Stomach (tissue), 9 donors: ENCODE measurements around the gene CABLES1. TPM values are rescaled to one million over a fixed set of nuclear protein-coding genes. Genes with fewer than 3 reads are reported as not detected.
A peak's percentile ranks its signal among the peaks of the same experiment; 100 is the strongest.

Experiments used
- DNase-seq, 2 donors: peaks; one replicate each; pipeline versions ENCODE4 v3.0.0 to v3.0.0-alpha.2; 2013 to 2019
- H3K27ac ChIP-seq, 5 donors: fragments of 200-600 bp in 4 of 5; sonication (generic) in 4 of 5; one replicate each; pipeline ENCODE4 v1.5.1; 2013 to 2019; ENCODE audit warnings: mild to moderate bottlenecking in 1 of 5, moderate library complexity in 1 of 5
- H3K27me3 ChIP-seq, 3 donors: fragments of 200-600 bp; sonication (generic); one replicate each; pipeline ENCODE4 v1.5.1; 2017 to 2019; ENCODE audit warnings: mixed run types in 1 of 3
- H3K36me3 ChIP-seq, 4 donors: fragments of 200-600 bp; sonication (generic); 1 replicate in 3 of 4; 2 replicates in 1 of 4; pipeline ENCODE4 v1.5.1; 2016 to 2019
- H3K4me1 ChIP-seq, 4 donors: fragments of 200-600 bp; sonication (generic); one replicate each; pipeline ENCODE4 v1.5.1; 2016 to 2019
- H3K4me3 ChIP-seq, 4 donors: fragments of 200-600 bp; sonication (generic) in 3 of 4; one replicate each; pipeline ENCODE4 v1.5.1; 2016 to 2019; ENCODE audit warnings: mild to moderate bottlenecking in 1 of 4
- H3K9me3 ChIP-seq, 4 donors: fragments of 200-600 bp; sonication (generic); one replicate each; pipeline ENCODE4 v1.5.1; 2016 to 2019
- EP300 ChIP-seq: sonication (generic); formaldehyde crosslinking; IDR thresholded peaks from one replicate; pipeline ENCODE4 v1.6.1; 2017; ENCODE audit warnings: antibody characterized with exemption
- POLR2A ChIP-seq, 4 donors: fragments of 450-650 bp; IDR thresholded peaks; one replicate each; pipeline ENCODE4 v1.6.1; 2016; ENCODE audit warnings: antibody characterized with exemption in 4 of 4, control low read depth in 2 of 4, mild to moderate bottlenecking in 1 of 4, moderate library complexity in 1 of 4
- POLR2AphosphoS5 ChIP-seq, 3 donors: sonication (generic); formaldehyde crosslinking; IDR thresholded peaks; one replicate each; pipeline ENCODE4 v1.6.1; 2016; ENCODE audit warnings: antibody characterized with exemption in 3 of 3
- WGBS, 5 donors: extraction: QIAGEN DNeasy Blood & Tissue Kit in 3 of 5; methylation state at CpG; one replicate each; pipeline versions ENCODE4 v1.1.5 to v1.1.7; 2013 to 2018; 5-methylcytosine and 5-hydroxymethylcytosine counted together
- intact Hi-C: fragments of 100-400 bp; cut with DNase I; formaldehyde crosslinking; loops from one replicate; pipeline ENCODE4 v1.15.1; 2023; ENCODE audit warnings: low total_unique reads
- polyA plus RNA-seq, 3 donors: library from polyadenylated mRNA; stranded (reverse); fragments of 200-250 nt; gene quantifications; one replicate each; pipeline ENCODE4 v1.2.3, GENCODE V29; 2013
- total RNA-seq, 5 donors: library from RNA; depleted of rRNA; stranded (reverse); fragments of >200 nt; gene quantifications; one replicate each; pipeline versions ENCODE4 v1.1.0 to v1.2.3, GENCODE V29; 2014 to 2016
- TF ChIP-seq, protein P1 (sequence below), 7 experiments: fragments of 450-650 bp in 4 of 7; fragments of 200-600 bp in 3 of 7; sonication (generic) in 3 of 7; IDR thresholded peaks; one replicate each; pipeline ENCODE4 v1.5.1; 2016 to 2019; ENCODE audit warnings: antibody characterized with exemption in 7 of 7, control low read depth in 2 of 7, mild to moderate bottlenecking in 1 of 7
- donor health status: healthy with polysubstance abuse.
- donor health status: Bipolar disorder and iron deficiency.
- donor health status: healthy.

CABLES1 gene
- total and polyA plus RNA-seq, 8 donors, result 5.6 to 36.8 (median 18.2) TPM

DNA sequence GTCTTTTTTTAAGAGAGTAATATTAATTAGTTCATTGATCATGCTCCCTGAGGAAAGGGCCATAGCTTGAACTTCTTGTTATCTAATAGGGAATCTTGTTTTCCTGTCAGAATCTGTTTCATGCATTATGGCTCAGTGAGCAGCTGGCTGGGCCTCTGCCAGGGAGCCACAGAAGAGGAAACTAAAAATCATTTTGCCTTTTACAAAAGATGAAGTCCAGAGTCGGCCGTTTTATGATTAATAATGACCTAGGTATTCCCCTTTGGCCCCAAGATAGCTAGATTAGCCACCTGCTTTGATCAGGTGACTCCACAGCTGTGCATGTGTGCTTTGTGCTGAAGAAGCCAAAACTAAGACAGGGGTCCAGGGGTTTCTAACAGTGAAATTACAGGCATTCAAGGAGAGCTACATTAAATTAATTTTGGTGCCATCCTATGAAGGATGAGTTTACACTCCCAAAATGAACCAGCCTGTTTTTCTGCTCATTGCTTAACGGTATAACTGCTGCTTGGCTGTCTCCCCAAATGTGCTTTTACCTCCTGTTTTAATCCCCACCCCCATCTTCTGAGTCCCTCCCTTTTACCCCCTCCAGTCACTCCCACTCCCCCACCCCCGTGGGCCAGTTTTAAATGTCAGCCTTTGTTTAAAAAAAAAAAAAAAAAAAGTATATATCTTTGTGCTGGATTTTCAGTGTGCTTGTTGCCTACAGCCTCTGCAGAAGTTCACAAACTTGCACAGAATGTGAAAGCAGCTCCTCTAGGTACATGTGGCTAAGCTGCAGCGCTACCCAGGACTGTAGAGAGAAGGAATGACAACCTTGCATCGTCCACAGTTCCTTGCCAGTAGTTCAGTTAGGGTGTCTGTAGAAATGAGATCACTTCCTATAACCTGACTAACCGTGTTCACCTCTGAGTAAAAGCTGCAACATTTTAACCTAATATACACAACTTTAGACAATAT lies 93.1 kb downstream of the CABLES1 start:
- H3K27ac ChIP-seq, result peak overlapping the region in 4 of 5 donors; percentile 44 to 84 (median 78)
- no peak for TF ChIP-seq POLR2A (IDR thresholded peaks at IDR 0.05)
- TF ChIP-seq, protein P1, sequence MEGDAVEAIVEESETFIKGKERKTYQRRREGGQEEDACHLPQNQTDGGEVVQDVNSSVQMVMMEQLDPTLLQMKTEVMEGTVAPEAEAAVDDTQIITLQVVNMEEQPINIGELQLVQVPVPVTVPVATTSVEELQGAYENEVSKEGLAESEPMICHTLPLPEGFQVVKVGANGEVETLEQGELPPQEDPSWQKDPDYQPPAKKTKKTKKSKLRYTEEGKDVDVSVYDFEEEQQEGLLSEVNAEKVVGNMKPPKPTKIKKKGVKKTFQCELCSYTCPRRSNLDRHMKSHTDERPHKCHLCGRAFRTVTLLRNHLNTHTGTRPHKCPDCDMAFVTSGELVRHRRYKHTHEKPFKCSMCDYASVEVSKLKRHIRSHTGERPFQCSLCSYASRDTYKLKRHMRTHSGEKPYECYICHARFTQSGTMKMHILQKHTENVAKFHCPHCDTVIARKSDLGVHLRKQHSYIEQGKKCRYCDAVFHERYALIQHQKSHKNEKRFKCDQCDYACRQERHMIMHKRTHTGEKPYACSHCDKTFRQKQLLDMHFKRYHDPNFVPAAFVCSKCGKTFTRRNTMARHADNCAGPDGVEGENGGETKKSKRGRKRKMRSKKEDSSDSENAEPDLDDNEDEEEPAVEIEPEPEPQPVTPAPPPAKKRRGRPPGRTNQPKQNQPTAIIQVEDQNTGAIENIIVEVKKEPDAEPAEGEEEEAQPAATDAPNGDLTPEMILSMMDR (IDR thresholded peaks at IDR 0.05), result no peak
- TF ChIP-seq POLR2AphosphoS5 (IDR thresholded peaks at IDR 0.05), result no peak
- no peak for TF ChIP-seq EP300

DNA sequence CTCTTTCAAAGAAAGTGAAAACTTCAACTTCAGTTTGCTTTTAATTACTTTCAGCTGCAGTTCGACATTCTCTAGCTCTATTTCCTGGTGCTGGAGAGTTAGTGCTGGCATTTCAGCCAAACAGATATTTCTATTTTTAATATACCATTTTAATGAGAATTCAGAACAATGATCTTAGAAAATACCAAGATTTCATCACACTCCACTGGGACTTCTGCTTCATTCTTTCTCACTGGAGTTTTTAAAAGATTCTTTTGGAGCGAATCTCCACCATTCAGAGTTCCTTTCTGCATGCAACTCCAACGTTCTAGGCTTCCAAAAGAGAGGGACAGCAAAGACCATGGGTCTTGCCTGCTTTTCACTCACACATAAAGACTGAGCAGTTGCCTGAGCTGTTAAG lies 94.2 kb downstream of the CABLES1 start:
- no peak overlapping the region for H3K4me3 ChIP-seq
- H3K27ac ChIP-seq, result peak overlapping the region in 3 of 5 donors; percentile 76 to 84 (median 79)
- intact Hi-C loops, result no loop called here
- H3K4me1 ChIP-seq, result peaks cover 17 to 60% (median 39%) of the 10 kb centered on the region in 4 donors
- peak in 1 of 2 donors; percentile 30 for DNase-seq
- H3K27me3 ChIP-seq, result no peaks in the 10 kb centered on the region
- TF ChIP-seq POLR2A (IDR thresholded peaks at IDR 0.05), result no peak
- TF ChIP-seq EP300, result no peak
- TF ChIP-seq, protein P1 (IDR thresholded peaks at IDR 0.05), result no peak
- TF ChIP-seq POLR2AphosphoS5 (IDR thresholded peaks at IDR 0.05), result no peak
- H3K36me3 ChIP-seq, result peaks cover 0 to 8% (median 3%) of the 10 kb centered on the region in 4 donors
- no peaks in the 10 kb centered on the region for H3K9me3 ChIP-seq
- 66 to 81% (median 78%) methylated on average over 3 of the region's 3 CpGs for WGBS, 5 donors

More for the DNA sequence above, 93.1 kb downstream of the CABLES1 start:
- intact Hi-C loops, result no loop called here
- Histone ChIP-seq H3K4me1 (peaks cover 17 to 67% (median 41%) of the 10 kb centered on the region in 4 donors), H3K9me3 (no peaks in the 10 kb centered on the region), H3K36me3 (no peaks in the 10 kb centered on the region), H3K27me3 (no peaks in the 10 kb centered on the region), H3K4me3 (no peak overlapping the region)
- 19 to 33% (median 29%) methylated on average over 7 of the region's 7 CpGs for WGBS, 5 donors
- DNase-seq, result peak in 1 of 2 donors; percentile 51

DNA sequence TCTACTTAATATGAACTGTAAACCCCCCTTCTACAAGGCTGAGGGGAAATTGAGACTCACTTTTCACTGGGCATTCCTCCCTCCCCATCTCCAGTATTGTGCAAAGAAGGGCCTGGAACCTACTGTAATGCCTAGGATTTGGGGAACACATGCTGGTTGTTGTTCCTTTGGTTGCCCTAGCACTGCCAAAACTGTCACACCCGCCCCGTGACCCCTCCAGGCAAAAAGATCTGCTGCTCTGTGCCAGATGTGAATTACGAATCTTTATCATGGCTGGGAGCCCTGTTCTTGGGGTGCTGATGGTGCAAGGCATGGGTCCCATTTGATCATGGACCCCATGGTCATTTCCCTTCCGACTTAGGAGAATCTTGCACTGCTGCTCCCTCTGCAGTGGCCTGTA lies 95.4 kb downstream of the CABLES1 start:
- peak overlapping the region in 4 of 5 donors; percentile 2 to 59 (median 47) for H3K27ac ChIP-seq
- intact Hi-C loops, result loop anchor here (10.0 kb wide), 1 partner anchor 96 kb away; the partner anchor contains the start of gene CABLES1
- H3K27me3 ChIP-seq, result no peaks in the 10 kb centered on the region
- no peaks in the 10 kb centered on the region for H3K9me3 ChIP-seq
- DNase-seq, result no peak
- peaks cover 0 to 16% (median 9%) of the 10 kb centered on the region in 4 donors for H3K36me3 ChIP-seq
- H3K4me1 ChIP-seq, result peaks cover 17 to 48% (median 32%) of the 10 kb centered on the region in 4 donors
- TF ChIP-seq POLR2AphosphoS5 (IDR thresholded peaks at IDR 0.05) (no peak), EP300 (no peak)
- TF ChIP-seq, protein P1 (IDR thresholded peaks at IDR 0.05), result no peak
- 91 to 100% (median 95%) methylated on average over 4 of the region's 4 CpGs for whole genome bisulfite sequencing, 5 donors
- H3K4me3 ChIP-seq, result no peak overlapping the region

DNA sequence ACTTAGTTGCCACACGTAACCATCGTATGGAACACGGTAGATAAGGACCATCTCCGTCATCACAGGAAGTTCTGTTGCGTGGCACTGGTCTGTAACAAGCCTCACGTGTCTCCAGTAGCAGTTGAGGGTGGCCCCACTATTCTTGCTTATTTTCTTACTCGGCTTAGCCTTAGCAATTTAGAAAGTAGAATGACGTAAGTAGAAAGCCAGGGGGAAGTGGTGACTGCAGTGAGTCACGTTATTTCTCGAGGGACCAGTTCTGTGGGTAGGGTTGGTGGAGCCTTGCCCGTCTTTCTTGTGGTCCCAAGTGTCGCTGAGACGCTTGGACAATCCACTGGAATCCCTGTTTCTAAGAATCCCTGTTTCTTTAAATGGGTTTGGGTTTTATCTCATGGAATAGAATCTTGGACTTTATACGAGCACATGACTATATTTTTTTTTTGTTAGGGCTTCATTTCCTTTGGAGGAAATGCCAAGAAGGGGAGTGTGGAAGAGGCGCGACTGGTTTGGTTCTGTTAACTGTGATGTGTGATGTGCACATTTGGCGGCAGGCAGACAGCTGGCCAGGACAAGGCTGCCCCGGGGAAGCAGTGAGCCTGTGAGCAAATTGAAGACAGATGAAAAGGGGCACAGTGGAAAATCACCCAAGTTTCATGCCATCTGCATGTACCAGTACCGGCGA lies 96.2 kb downstream of the CABLES1 start:
- Histone ChIP-seq H3K4me3 (no peak overlapping the region), H3K9me3 (no peaks in the 10 kb centered on the region), H3K27ac (peak overlapping the region; percentile 2 to 59 (median 38)), H3K4me1 (peaks cover 17 to 40% (median 24%) of the 10 kb centered on the region in 4 donors), H3K36me3 (peaks cover 0 to 23% (median 15%) of the 10 kb centered on the region in 4 donors), H3K27me3 (no peaks in the 10 kb centered on the region)
- WGBS, 5 donors, result 54 to 72% (median 67%) methylated on average over 20 of the region's 20 CpGs
- TF ChIP-seq POLR2AphosphoS5 (IDR thresholded peaks at IDR 0.05) (peak in 2 of 3 donors; percentile 2 to 33), EP300 (no peak), POLR2A (IDR thresholded peaks at IDR 0.05) (no peak)
- TF ChIP-seq, protein P1 (IDR thresholded peaks at IDR 0.05), result no peak
- DNase-seq, result peak; percentile 43 to 72
- intact Hi-C loops, result loop anchor here (10.0 kb wide), 1 partner anchor 97 kb away; the partner anchor contains the start of gene CABLES1
